H9 (cell line): ENCODE measurements around the gene COIL. TPM values are rescaled to one million over a fixed set of nuclear protein-coding genes. Genes with fewer than 3 reads are reported as not detected.

ENCODE experiments used
- DNase-seq: peaks from one replicate; pipeline ENCODE4 v3.0.0-alpha.2; 2017
- H2AFZ ChIP-seq: one replicate; pipeline ENCODE4 v1.6.1; 2013; ENCODE audit warnings: mild to moderate bottlenecking, low read length, control low read depth, moderate library complexity
- H2AK5ac ChIP-seq: 2 replicates; pipeline ENCODE4 v1.6.1; 2013; ENCODE audit warnings: low read length, control low read depth, mixed read lengths; ENCODE audit not compliant: insufficient read length
- H2BK120ac ChIP-seq: one replicate; pipeline ENCODE4 v1.6.1; 2013; ENCODE audit warnings: low read depth, mild to moderate bottlenecking, low read length, control low read depth, inconsistent platforms; ENCODE audit not compliant: poor library complexity, severe bottlenecking
- H2BK12ac ChIP-seq: 2 replicates; pipeline ENCODE4 v1.6.1; 2013; ENCODE audit warnings: low read length, control low read depth, mixed read lengths, low read depth; ENCODE audit not compliant: insufficient read length
- H2BK15ac ChIP-seq: 2 replicates; pipeline ENCODE4 v1.6.1; 2013; ENCODE audit warnings: low read depth, low read length, control low read depth
- H2BK20ac ChIP-seq: one replicate; pipeline ENCODE4 v1.6.1; 2013; ENCODE audit warnings: low read depth, mild to moderate bottlenecking, low read length, control low read depth, inconsistent platforms; ENCODE audit not compliant: poor library complexity, severe bottlenecking
- H2BK5ac ChIP-seq: 2 replicates; pipeline ENCODE4 v1.6.1; 2013; ENCODE audit warnings: low read length, control low read depth, mixed read lengths; ENCODE audit not compliant: insufficient read length
- H3K14ac ChIP-seq: 2 replicates; pipeline ENCODE4 v1.6.1; 2013; ENCODE audit warnings: low read length, control low read depth; ENCODE audit not compliant: insufficient read depth
- H3K18ac ChIP-seq: 2 replicates; pipeline ENCODE4 v1.6.1; 2013; ENCODE audit warnings: low read depth, mild to moderate bottlenecking, mixed read lengths, low read length, control low read depth; ENCODE audit not compliant: insufficient read length
- H3K23ac ChIP-seq: 2 replicates; pipeline ENCODE4 v1.6.1; 2013; ENCODE audit warnings: low read length, control low read depth, mixed read lengths, low read depth; ENCODE audit not compliant: insufficient read length
- H3K23me2 ChIP-seq: 2 replicates; pipeline ENCODE4 v1.6.1; 2013; ENCODE audit warnings: low read depth, mild to moderate bottlenecking, mixed read lengths, low read length, control low read depth; ENCODE audit not compliant: insufficient read length, poor library complexity, severe bottlenecking
- H3K27ac ChIP-seq: 2 replicates; pipeline ENCODE4 v1.5.1; 2013; ENCODE audit warnings: low read length, control low read depth, mixed read lengths, low read depth; ENCODE audit not compliant: insufficient read length
- H3K27me3 ChIP-seq: 2 replicates; pipeline ENCODE4 v1.6.1; 2013; ENCODE audit warnings: low read length, control low read depth, inconsistent platforms; ENCODE audit not compliant: insufficient read depth
- H3K4ac ChIP-seq: 2 replicates; pipeline ENCODE4 v1.6.1; 2013; ENCODE audit warnings: low read depth, mild to moderate bottlenecking, control low read depth, inconsistent platforms, low read length, moderate library complexity
- H3K4me1 ChIP-seq: 2 replicates; pipeline ENCODE4 v1.6.1; 2013; ENCODE audit warnings: low read length, control low read depth, inconsistent platforms; ENCODE audit not compliant: insufficient read depth
- H3K4me2 ChIP-seq: 2 replicates; pipeline ENCODE4 v1.6.1; 2013; ENCODE audit warnings: low read length, control low read depth, mixed read lengths; ENCODE audit not compliant: insufficient read length, insufficient read depth
- H3K56ac ChIP-seq: 2 replicates; pipeline ENCODE4 v1.6.1; 2013; ENCODE audit warnings: low read depth, mild to moderate bottlenecking, mixed read lengths, low read length, control low read depth; ENCODE audit not compliant: insufficient read length
- H3K79me1 ChIP-seq: 2 replicates; pipeline ENCODE4 v1.6.1; 2013; ENCODE audit warnings: low read depth, mild to moderate bottlenecking, moderate library complexity, low read length, control low read depth, inconsistent platforms; ENCODE audit not compliant: insufficient read depth, poor library complexity, severe bottlenecking
- H3K79me2 ChIP-seq: 2 replicates; pipeline ENCODE4 v1.6.1; 2013; ENCODE audit warnings: low read length, control low read depth, inconsistent platforms; ENCODE audit not compliant: insufficient read depth
- H3K9ac ChIP-seq: 2 replicates; pipeline ENCODE4 v1.6.1; 2013; ENCODE audit warnings: low read length, control low read depth, mixed read lengths; ENCODE audit not compliant: insufficient read length; ENCODE audit errors: extremely low read depth
- H3K9me3 ChIP-seq: one replicate; pipeline ENCODE4 v1.6.1; 2013; ENCODE audit warnings: low read depth, low read length, inconsistent platforms; ENCODE audit not compliant: control insufficient read depth
- H3T11ph ChIP-seq: one replicate; pipeline ENCODE4 v1.6.1; 2013; ENCODE audit warnings: mild to moderate bottlenecking, low read length, control low read depth, inconsistent platforms
- H4K20me1 ChIP-seq: one replicate; pipeline ENCODE4 v1.6.1; 2013; ENCODE audit not compliant: control insufficient read depth, insufficient read length, insufficient read depth
- H4K5ac ChIP-seq: 2 replicates; pipeline ENCODE4 v1.6.1; 2013; ENCODE audit warnings: low read depth, mild to moderate bottlenecking, mixed read lengths, low read length, control low read depth; ENCODE audit not compliant: insufficient read length
- H4K8ac ChIP-seq: replicated peaks from 2 replicates; pipeline ENCODE4 v1.6.1; 2013; ENCODE audit warnings: low read length, control low read depth, mixed read lengths, low read depth; ENCODE audit not compliant: insufficient read length
- H4K91ac ChIP-seq: 2 replicates; pipeline ENCODE4 v1.6.1; 2013; ENCODE audit warnings: low read depth, mild to moderate bottlenecking, moderate library complexity, mixed read lengths, low read length, control low read depth; ENCODE audit not compliant: insufficient read length
- H3K27ac Mint-ChIP-seq, 3 experiments: 2 replicates in 2 of 3; 3 replicates in 1 of 3; pipeline ENCODE4 v1.8.0; 2020 to 2021; ENCODE audit warnings: mixed read lengths in 3 of 3, mild to moderate bottlenecking in 1 of 3, moderate library complexity in 1 of 3
- H3K27me3 Mint-ChIP-seq: 2 replicates; pipeline ENCODE4 v1.8.0; 2021; ENCODE audit warnings: low read depth, mild to moderate bottlenecking, moderate library complexity, mixed read lengths
- H3K36me3 Mint-ChIP-seq, 3 experiments: 2 replicates in 2 of 3; 3 replicates in 1 of 3; pipeline ENCODE4 v1.8.0; 2020 to 2021; ENCODE audit warnings: low read depth in 3 of 3, mixed read lengths in 3 of 3; ENCODE audit not compliant: insufficient read depth in 1 of 3
- H3K4me1 Mint-ChIP-seq, 2 experiments: 2 replicates each; pipeline ENCODE4 v1.8.0; 2020; ENCODE audit warnings: mixed read lengths in 2 of 2
- H3K4me3 Mint-ChIP-seq, 2 experiments: 2 replicates in 1 of 2; 3 replicates in 1 of 2; pipeline ENCODE4 v1.8.0; 2020 to 2021; ENCODE audit warnings: mild to moderate bottlenecking in 2 of 2, mixed read lengths in 2 of 2, moderate library complexity in 1 of 2
- H3K9me3 Mint-ChIP-seq, 2 experiments: 2 replicates in 1 of 2; 3 replicates in 1 of 2; pipeline ENCODE4 v1.8.0; 2020; ENCODE audit warnings: mild to moderate bottlenecking in 2 of 2, mixed read lengths in 2 of 2, moderate library complexity in 1 of 2
- WGBS: extraction: QIAGEN DNeasy Blood & Tissue Kit; methylation state at CpG from one replicate; pipeline ENCODE4 v1.1.7; 2013; ENCODE audit warnings: missing lambda C conversion rate, low lambda C conversion rate, mixed read lengths; ENCODE audit not compliant: insufficient read length; ENCODE audit errors: extremely low coverage; 5-methylcytosine and 5-hydroxymethylcytosine counted together
- total RNA-seq: library from RNA; stranded (reverse); gene quantifications from 2 replicates; pipeline ENCODE4 v1.2.1, GENCODE V29; 2021
- TF ChIP-seq, protein P1 (sequence below): fragments of 200-600 bp; sonication (generic); conservative IDR thresholded peaks from 3 replicates; pipeline ENCODE4 v1.8.0; 2021; ENCODE audit warnings: antibody characterized with exemption, mild to moderate bottlenecking

Gene COIL
- total RNA-seq, 1 experiment from 2014 or later: 21.5 TPM

DNA sequence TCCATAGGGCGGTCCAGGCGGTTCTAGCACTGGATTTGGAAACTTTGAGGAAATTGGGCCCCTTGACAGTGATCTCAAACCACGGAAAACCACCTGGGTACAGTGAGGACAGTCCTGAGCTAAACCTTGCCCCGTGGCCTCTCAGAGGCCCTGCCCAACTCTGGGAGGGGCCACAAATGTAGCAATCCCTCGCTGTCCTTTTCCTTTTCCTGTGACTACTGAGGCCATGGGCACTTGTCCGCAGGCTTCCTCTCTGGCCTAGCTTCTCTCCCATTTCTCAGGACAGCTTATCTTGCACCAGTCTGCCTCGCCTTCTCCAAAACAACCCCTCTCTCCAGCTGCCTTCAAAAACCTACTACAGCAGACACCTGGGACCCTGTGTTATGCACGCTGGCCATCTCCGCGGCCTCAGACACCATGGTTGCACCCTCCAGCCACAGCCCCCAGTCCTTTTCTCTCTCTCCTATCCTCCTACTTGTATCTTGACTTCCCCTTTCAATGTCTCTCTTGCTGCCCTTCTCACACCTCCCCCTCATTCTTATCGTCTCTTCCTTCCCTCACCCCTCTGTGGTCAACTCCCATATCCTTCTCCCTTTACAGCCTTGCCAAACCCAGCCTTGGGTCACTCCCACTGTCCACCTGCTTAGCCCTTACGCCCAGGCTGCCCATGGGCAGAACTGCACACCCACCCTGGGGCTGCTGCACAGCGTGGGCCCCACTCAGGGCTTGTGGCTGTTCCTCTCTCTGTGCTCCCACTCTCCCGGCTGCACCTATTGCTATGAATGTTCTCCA lies 24.7 kb upstream of the COIL start:
- Histone ChIP-seq H3K9ac (no peak overlapping the region), H3K27me3 (no peaks in the 10 kb centered on the region), H3K4me2 (no peak overlapping the region), H3K27ac (no peak overlapping the region), H3K4me1 (peaks cover 5% of the 10 kb centered on the region; the same call in 1 of the 2 replicates), H2BK15ac (no peak overlapping the region), H2AFZ (no peak overlapping the region), H2BK120ac (no peak overlapping the region), H3K79me1 (no peaks in the 10 kb centered on the region), H3K23ac (no peak overlapping the region), H3K18ac (no peak overlapping the region), H4K91ac (no peak overlapping the region), H3K4ac (no peak overlapping the region), H2BK12ac (no peak overlapping the region), H3K79me2 (no peaks in the 10 kb centered on the region), H3K56ac (no peak overlapping the region), H2BK20ac (no peak overlapping the region), H3K23me2 (no peaks in the 10 kb centered on the region), H3K9me3 (no peaks in the 10 kb centered on the region), H4K20me1 (no peaks in the 10 kb centered on the region), H4K5ac (no peak overlapping the region), H2AK5ac (no peak overlapping the region), H3K14ac (no peak overlapping the region), H3T11ph (no peak overlapping the region), H4K8ac (no peak overlapping the region), H2BK5ac (no peak overlapping the region)
- TF ChIP-seq, protein P1, sequence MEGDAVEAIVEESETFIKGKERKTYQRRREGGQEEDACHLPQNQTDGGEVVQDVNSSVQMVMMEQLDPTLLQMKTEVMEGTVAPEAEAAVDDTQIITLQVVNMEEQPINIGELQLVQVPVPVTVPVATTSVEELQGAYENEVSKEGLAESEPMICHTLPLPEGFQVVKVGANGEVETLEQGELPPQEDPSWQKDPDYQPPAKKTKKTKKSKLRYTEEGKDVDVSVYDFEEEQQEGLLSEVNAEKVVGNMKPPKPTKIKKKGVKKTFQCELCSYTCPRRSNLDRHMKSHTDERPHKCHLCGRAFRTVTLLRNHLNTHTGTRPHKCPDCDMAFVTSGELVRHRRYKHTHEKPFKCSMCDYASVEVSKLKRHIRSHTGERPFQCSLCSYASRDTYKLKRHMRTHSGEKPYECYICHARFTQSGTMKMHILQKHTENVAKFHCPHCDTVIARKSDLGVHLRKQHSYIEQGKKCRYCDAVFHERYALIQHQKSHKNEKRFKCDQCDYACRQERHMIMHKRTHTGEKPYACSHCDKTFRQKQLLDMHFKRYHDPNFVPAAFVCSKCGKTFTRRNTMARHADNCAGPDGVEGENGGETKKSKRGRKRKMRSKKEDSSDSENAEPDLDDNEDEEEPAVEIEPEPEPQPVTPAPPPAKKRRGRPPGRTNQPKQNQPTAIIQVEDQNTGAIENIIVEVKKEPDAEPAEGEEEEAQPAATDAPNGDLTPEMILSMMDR: no peak
- Mint-ChIP-seq H3K4me3 (no peak overlapping the region), H3K36me3 (peaks cover 14 to 45% (median 28%) of the 10 kb centered on the region in 3 experiments; a peak in 6 of 7 replicates), H3K4me1 (peaks cover 13% of the 10 kb centered on the region in 2 experiments), H3K27ac (peak overlapping the region in 2 of 3 experiments; percentile 49 to 82; a peak in 2 of 7 replicates), H3K27me3 (no peaks in the 10 kb centered on the region), H3K9me3 (no peaks in the 10 kb centered on the region; a peak in 1 of 5 replicates)
- 100% methylated on average over 1 of the region's 14 CpGs for WGBS
- DNase-seq: no peak
